ENCODE data around the gene CDH1.

DNA sequence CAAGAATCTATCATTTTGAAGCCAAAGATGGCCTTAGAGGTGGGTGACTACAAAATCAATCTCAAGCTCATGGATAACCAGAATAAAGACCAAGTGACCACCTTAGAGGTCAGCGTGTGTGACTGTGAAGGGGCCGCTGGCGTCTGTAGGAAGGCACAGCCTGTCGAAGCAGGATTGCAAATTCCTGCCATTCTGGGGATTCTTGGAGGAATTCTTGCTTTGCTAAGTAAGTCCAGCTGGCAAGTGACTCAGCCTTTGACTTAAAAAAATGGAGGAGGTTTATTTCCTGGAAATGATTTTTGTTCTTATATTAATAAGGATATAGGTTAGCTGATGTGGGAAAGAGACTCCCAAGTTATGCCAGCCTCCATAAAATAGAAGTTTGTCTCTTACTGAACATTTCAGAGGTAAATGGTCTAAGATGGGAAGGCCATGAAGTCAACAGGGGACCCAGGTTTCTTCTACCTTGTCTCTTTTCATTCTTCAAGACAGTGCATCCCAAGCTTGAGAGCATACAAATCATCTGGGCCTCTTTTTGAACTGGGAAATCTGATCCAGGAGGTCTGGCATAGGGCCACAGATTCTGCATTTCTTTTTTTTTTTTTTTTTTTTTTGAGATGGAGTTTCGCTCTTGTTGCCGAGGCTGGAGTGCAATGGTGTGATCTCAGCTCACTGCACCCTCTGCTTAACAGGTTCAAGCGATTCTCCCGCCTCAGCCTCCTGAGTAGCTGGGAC, 86.5 kb downstream of the CDH1 start:
- TF ChIP-seq, protein P1, sequence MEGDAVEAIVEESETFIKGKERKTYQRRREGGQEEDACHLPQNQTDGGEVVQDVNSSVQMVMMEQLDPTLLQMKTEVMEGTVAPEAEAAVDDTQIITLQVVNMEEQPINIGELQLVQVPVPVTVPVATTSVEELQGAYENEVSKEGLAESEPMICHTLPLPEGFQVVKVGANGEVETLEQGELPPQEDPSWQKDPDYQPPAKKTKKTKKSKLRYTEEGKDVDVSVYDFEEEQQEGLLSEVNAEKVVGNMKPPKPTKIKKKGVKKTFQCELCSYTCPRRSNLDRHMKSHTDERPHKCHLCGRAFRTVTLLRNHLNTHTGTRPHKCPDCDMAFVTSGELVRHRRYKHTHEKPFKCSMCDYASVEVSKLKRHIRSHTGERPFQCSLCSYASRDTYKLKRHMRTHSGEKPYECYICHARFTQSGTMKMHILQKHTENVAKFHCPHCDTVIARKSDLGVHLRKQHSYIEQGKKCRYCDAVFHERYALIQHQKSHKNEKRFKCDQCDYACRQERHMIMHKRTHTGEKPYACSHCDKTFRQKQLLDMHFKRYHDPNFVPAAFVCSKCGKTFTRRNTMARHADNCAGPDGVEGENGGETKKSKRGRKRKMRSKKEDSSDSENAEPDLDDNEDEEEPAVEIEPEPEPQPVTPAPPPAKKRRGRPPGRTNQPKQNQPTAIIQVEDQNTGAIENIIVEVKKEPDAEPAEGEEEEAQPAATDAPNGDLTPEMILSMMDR (IDR thresholded peaks at IDR 0.05): no peak
- TF ChIP-seq ZFX (IDR thresholded peaks at IDR 0.05; ENCODE audit: borderline replicate concordance): no peak
